ENCODE results near the gene AKR1C3.
"Not testable (repeated sequence)": the region's sequence is repeated elsewhere in the genome, so short reads cannot be mapped to it uniquely, and the experiment has no call there.

DNA sequence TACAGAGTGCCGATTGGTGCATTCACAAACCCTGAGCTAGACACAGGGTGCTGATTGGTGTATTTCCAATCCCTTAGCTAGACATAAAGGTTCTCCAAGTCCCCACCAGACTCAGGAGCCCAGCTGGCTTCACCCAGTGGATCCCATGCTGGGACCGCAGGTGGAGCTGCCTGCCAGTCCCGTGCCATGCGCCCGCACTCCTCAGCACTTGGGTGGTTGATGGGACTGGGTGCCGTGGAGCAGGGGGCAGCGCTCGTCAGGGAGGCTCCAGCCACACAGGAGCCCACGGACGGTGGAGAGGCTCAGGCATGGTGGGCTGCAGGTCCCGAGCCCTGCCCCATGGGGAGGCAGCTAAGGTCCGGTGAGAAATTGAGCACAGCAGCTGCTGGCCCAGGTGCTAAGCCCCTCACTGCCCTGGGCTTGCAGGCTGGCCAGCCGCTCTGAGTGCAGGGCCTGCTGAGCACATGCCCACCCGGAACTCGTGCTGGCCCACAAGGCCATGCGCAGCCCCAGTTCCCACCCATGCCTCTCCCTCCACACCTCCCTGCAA is 41.2 kb upstream of the AKR1C3 start:
- TF ChIP-seq, protein P1, sequence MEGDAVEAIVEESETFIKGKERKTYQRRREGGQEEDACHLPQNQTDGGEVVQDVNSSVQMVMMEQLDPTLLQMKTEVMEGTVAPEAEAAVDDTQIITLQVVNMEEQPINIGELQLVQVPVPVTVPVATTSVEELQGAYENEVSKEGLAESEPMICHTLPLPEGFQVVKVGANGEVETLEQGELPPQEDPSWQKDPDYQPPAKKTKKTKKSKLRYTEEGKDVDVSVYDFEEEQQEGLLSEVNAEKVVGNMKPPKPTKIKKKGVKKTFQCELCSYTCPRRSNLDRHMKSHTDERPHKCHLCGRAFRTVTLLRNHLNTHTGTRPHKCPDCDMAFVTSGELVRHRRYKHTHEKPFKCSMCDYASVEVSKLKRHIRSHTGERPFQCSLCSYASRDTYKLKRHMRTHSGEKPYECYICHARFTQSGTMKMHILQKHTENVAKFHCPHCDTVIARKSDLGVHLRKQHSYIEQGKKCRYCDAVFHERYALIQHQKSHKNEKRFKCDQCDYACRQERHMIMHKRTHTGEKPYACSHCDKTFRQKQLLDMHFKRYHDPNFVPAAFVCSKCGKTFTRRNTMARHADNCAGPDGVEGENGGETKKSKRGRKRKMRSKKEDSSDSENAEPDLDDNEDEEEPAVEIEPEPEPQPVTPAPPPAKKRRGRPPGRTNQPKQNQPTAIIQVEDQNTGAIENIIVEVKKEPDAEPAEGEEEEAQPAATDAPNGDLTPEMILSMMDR (IDR thresholded peaks at IDR 0.05): not testable (repeated sequence)
- not testable (repeated sequence) for TF ChIP-seq POLR2A (IDR thresholded peaks at IDR 0.05)
